ENCODE measurements around the gene TRMT112. TPM values are rescaled to one million over a fixed set of nuclear protein-coding genes. Genes with fewer than 3 reads are reported as not detected.

TRMT112 gene
- total and polyA plus RNA-seq, 10 of the 15 experiments (the other 5 are each of a cell fraction or from before 2014, with no cell fraction given): 212 to 455 (median 308) TPM

DNA sequence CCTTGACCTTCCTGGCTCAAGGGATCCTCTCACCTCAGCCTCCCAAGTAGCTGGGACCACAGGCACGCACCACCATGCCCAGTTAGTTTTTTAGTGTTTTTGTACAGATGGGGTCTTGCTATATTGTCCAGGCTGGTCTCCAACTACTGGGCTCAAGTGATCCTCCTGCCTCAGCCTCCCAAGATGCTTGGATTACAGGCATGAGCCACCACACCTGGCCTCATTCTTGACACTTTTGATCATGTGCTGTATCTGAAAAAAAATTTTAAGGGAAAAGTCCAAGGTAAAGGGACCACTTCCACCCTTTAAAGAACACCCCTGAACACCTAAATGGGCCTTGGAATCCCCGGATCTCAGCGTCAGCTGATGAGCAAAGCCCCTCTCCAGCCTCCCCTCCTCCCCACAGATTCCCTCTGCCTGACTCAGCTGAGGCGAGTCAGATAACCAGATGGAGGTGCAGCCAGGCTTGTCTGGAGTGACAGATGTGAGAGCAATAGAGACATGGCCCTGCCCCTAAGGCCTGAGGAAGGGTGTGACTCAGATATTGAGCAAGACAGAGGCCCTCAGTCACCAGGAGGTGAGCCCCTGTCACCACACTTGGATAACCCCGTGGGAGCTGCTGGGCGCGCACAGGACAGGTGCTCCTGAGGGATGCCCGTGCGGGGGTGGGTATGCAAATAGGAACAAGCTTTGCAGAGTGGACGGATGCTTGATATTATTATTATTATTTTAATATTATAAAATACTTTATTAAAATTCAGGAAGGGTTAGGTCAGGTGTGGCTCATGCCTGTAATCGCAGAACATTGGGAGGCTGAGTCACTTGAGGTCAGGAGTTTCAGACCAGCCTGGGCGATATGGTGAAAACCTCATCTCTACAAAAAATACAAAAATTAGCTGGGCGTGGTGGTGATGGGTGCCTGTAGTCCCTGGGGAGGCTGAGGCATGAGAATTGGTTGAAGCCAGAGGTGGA is 17.7 kb upstream of the TRMT112 start:
- Histone ChIP-seq H4K20me1 (ENCODE audit: control insufficient read depth, insufficient read depth) (no peaks in the 10 kb centered on the region), H3K9ac (ENCODE audit: control insufficient read depth, insufficient read depth, low read length) (no peak overlapping the region), H2AFZ (ENCODE audit: control insufficient read depth, low read depth, low read length) (no peak overlapping the region), H3K4me2 (ENCODE audit: control insufficient read depth, insufficient read depth) (peak overlapping the region; percentile 57), H3K27me3 (replicated peaks in 1 of 2; ENCODE audit: control insufficient read depth in 2 of 2, insufficient read depth in 2 of 2, low read length in 1 of 2) (no peaks in the 10 kb centered on the region), H3K36me3 (ENCODE audit: control insufficient read depth in 2 of 2, insufficient read depth in 2 of 2, low read length in 1 of 2) (no peaks in the 10 kb centered on the region), H3K9me3 (replicated peaks; ENCODE audit: control insufficient read depth, insufficient read depth, low read length) (no peaks in the 10 kb centered on the region), H3K79me2 (ENCODE audit: control insufficient read depth, insufficient read depth, low read length) (peaks cover 12% of the 10 kb centered on the region), H3K27ac (ENCODE audit: control insufficient read depth, insufficient read depth) (peak overlapping the region; percentile 41), H3K4me1 (ENCODE audit: control insufficient read depth, insufficient read depth, low read length) (peaks cover 30% of the 10 kb centered on the region), H3K4me3 (no peak overlapping the region)
- in situ Hi-C loops (cut with MboI): no loop called here
- FAIRE-seq (peak; percentile 88), ATAC-seq (peak; percentile 87), DNase-seq (ENCODE audit: low read depth, low spot score) (peak; percentile 87)
- ChIA-PET RAD21 (ENCODE audit: unreplicated experiment) (interaction anchor here (1.0 to 4.7 kb wide), 6 partner anchors 11 to 109 kb away, joined by 3 to 57 read pairs (median 6); partner anchors contain the start of genes NUDT22, PRDX5 and TRMT112), POLR2A (interaction anchor here (0.7 to 1.9 kb wide), 8 partner anchors 10 to 1479 kb away, joined by 3 to 25 read pairs (median 6); partner anchors contain the start of genes ESRRA, FERMT3, PRDX5 and TRMT112), SMC1A (ENCODE audit: uncharacterized antibody, unreplicated experiment) (interaction anchor here (1.5 to 6.4 kb wide), 4 partner anchors 17 to 31 kb away, joined by 3 to 71 read pairs (median 10); partner anchors contain the start of genes PRDX5, RPS6KA4 and TRMT112), CTCF (interaction anchor here (0.5 to 14.7 kb wide), 11 partner anchors 12 to 129 kb away, joined by 3 to 228 read pairs (median 4); partner anchors contain the start of genes ESRRA, PRDX5, RPS6KA4 and TRMT112)
- intact Hi-C loops (cut with micrococcal nuclease; ENCODE audit: unreplicated experiment): loop anchor here (1.0 kb wide), 1 partner anchor 18 kb away; the partner anchor contains the start of gene TRMT112
- BruUV-seq (replicated peaks): no TSS peak
- WGBS (ENCODE audit: insufficient coverage, insufficient replicate concordance, low lambda C conversion rate, missing lambda C conversion rate): 9% methylated on average over 13 of the region's 13 CpGs
- TF ChIP-seq, protein P1, sequence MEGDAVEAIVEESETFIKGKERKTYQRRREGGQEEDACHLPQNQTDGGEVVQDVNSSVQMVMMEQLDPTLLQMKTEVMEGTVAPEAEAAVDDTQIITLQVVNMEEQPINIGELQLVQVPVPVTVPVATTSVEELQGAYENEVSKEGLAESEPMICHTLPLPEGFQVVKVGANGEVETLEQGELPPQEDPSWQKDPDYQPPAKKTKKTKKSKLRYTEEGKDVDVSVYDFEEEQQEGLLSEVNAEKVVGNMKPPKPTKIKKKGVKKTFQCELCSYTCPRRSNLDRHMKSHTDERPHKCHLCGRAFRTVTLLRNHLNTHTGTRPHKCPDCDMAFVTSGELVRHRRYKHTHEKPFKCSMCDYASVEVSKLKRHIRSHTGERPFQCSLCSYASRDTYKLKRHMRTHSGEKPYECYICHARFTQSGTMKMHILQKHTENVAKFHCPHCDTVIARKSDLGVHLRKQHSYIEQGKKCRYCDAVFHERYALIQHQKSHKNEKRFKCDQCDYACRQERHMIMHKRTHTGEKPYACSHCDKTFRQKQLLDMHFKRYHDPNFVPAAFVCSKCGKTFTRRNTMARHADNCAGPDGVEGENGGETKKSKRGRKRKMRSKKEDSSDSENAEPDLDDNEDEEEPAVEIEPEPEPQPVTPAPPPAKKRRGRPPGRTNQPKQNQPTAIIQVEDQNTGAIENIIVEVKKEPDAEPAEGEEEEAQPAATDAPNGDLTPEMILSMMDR (IDR thresholded peaks at IDR 0.05 in 2 of 3, conservative IDR thresholded peaks at IDR 0.05 in 1 of 3; ENCODE audit: control insufficient read depth in 2 of 3, extremely low read depth in 1 of 3, insufficient read depth in 1 of 3, low read depth in 3 of 3, low read length in 3 of 3): peak in 1 of 3 experiments; percentile 24; a peak in 1 of 6 replicates
- no peak for TF ChIP-seq SP1 (IDR thresholded peaks at IDR 0.05; ENCODE audit: low read depth, low read length)
- TF ChIP-seq DPF2 (IDR thresholded peaks at IDR 0.05): peak; percentile 73
- TF ChIP-seq CBX3 (IDR thresholded peaks at IDR 0.05; ENCODE audit: borderline replicate concordance, low read depth): no peak
- no peak for TF ChIP-seq ESRRA (IDR thresholded peaks at IDR 0.05; ENCODE audit: low read length)
- no peak for TF ChIP-seq BCL11A (IDR thresholded peaks at IDR 0.05; ENCODE audit: low read depth, low read length)
- TF ChIP-seq ZSCAN29 (IDR thresholded peaks at IDR 0.05): no peak
- 0 out of 2 replicates have a peak, but pooled peaks have one; percentile 18 for TF ChIP-seq MXI1 (IDR thresholded peaks at IDR 0.05; ENCODE audit: low read depth, low read length)
- TF ChIP-seq SUPT20H (IDR thresholded peaks at IDR 0.05; ENCODE audit: borderline replicate concordance, control insufficient read depth, low read depth, low read length): no peak
- TF ChIP-seq PAX5 (IDR thresholded peaks at IDR 0.05; ENCODE audit: borderline replicate concordance, low read depth, low read length): peak; percentile 94
- TF ChIP-seq, protein P2, sequence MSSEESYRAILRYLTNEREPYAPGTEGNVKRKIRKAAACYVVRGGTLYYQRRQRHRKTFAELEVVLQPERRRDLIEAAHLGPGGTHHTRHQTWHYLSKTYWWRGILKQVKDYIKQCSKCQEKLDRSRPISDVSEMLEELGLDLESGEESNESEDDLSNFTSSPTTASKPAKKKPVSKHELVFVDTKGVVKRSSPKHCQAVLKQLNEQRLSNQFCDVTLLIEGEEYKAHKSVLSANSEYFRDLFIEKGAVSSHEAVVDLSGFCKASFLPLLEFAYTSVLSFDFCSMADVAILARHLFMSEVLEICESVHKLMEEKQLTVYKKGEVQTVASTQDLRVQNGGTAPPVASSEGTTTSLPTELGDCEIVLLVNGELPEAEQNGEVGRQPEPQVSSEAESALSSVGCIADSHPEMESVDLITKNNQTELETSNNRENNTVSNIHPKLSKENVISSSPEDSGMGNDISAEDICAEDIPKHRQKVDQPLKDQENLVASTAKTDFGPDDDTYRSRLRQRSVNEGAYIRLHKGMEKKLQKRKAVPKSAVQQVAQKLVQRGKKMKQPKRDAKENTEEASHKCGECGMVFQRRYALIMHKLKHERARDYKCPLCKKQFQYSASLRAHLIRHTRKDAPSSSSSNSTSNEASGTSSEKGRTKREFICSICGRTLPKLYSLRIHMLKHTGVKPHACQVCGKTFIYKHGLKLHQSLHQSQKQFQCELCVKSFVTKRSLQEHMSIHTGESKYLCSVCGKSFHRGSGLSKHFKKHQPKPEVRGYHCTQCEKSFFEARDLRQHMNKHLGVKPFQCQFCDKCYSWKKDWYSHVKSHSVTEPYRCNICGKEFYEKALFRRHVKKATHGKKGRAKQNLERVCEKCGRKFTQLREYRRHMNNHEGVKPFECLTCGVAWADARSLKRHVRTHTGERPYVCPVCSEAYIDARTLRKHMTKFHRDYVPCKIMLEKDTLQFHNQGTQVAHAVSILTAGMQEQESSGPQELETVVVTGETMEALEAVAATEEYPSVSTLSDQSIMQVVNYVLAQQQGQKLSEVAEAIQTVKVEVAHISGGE (CRISPR knock-in tag; IDR thresholded peaks at IDR 0.05): no peak
- TF ChIP-seq RCOR1 (conservative IDR thresholded peaks at IDR 0.05; ENCODE audit: low read depth, low read length): no peak
- no peak for TF ChIP-seq HDGF (IDR thresholded peaks at IDR 0.05)
- no peak for TF ChIP-seq SMAD5 (IDR thresholded peaks at IDR 0.05; ENCODE audit: low read depth)
- peak; percentile 81 for TF ChIP-seq IKZF1 (conservative IDR thresholded peaks at IDR 0.05)
- no peak for TF ChIP-seq MTA3 (IDR thresholded peaks at IDR 0.05; ENCODE audit: borderline replicate concordance, low read length)

Data from GM12878 (cell line).